GM13976 (cell line): Measurements from ENCODE around the gene COX6A2.
"Not testable (repeated sequence)": the region's sequence is repeated elsewhere in the genome, so short reads cannot be mapped to it uniquely, and the experiment has no call there.

Experiments used
- DNase-seq: peaks from one replicate; pipeline ENCODE4 v3.0.0; 2012; ENCODE audit warnings: low spot score
- in situ Hi-C: fragments of 300-500 bp; cut with MboI; formaldehyde crosslinking; loops from one replicate; pipeline ENCODE4 v1.12.0; 2022; ENCODE audit warnings: low sequenced_read_pairs, mixed read lengths, inconsistent platforms; ENCODE audit not compliant: unreplicated experiment
- TF ChIP-seq, protein P1 (sequence below): IDR thresholded peaks from 2 replicates; pipeline ENCODE4 v1.5.1; 2012; ENCODE audit warnings: borderline replicate concordance, mild to moderate bottlenecking; ENCODE audit not compliant: insufficient read depth; ENCODE audit errors: extremely low read depth, missing control alignments, control extremely low read depth

Gene COX6A2

DNA sequence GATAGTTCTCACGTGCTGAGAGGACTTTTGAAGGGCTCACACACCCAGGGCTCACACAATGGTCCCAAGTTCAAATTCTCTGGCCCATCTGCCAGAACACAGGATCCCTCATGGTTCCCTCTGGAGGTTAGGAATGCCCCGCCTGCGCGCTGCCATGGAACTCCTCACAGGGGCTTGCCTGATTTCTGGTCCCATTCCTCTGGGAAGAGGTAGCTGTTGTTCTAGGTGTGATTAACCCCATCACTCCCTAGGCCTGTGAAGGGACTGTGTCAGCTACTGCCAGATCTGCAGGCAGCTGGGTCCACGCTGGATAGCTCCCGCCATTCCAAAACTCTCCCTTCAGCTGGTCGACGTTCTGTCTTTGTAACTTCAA, 28.8 kb upstream of the COX6A2 start:
- TF ChIP-seq, protein P1, sequence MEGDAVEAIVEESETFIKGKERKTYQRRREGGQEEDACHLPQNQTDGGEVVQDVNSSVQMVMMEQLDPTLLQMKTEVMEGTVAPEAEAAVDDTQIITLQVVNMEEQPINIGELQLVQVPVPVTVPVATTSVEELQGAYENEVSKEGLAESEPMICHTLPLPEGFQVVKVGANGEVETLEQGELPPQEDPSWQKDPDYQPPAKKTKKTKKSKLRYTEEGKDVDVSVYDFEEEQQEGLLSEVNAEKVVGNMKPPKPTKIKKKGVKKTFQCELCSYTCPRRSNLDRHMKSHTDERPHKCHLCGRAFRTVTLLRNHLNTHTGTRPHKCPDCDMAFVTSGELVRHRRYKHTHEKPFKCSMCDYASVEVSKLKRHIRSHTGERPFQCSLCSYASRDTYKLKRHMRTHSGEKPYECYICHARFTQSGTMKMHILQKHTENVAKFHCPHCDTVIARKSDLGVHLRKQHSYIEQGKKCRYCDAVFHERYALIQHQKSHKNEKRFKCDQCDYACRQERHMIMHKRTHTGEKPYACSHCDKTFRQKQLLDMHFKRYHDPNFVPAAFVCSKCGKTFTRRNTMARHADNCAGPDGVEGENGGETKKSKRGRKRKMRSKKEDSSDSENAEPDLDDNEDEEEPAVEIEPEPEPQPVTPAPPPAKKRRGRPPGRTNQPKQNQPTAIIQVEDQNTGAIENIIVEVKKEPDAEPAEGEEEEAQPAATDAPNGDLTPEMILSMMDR: no peak
- DNase-seq: no peak
- in situ Hi-C loops: loop anchor here (10.0 kb wide), 1 partner anchor 408 kb away; no protein-coding TSS in a partner anchor

DNA sequence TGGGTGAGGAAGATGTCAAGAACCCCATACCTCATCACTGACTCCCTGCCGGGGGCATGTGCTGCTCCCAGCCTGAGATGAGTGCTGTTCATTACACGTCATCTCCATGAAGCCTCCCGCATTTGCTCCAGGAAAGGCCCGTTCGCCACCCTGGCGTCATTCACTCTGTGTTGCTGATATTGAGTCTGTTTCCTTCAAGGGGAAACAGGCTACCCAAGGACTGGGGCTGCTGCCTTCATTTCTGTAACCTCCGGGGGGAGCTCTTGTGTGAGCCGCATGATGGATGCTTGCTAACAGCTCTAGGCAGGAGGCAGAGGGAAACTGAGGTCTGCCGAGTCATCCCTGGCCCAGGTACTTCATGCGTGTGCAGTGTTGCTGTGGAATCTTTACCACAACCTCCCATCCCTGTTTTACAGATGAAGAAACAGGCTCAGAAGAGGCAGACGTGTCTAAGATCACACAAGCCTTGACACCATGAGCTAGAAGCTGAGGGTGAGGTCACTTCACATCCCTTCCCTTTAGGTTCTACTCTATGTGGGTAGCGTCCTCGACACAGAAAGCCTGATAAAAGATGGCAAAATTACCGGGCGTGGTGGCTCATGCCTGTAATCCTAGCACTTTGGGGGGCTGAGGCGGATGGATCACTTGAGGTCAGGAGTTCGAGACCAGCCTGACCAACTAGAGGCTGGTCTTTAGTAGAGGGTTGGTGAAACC, 27.6 kb upstream of the COX6A2 start:
- no peak for DNase-seq
- TF ChIP-seq, protein P1: peak; percentile 45
- in situ Hi-C loops: loop anchor here (10.0 kb wide), 1 partner anchor 409 kb away; no protein-coding TSS in a partner anchor

DNA sequence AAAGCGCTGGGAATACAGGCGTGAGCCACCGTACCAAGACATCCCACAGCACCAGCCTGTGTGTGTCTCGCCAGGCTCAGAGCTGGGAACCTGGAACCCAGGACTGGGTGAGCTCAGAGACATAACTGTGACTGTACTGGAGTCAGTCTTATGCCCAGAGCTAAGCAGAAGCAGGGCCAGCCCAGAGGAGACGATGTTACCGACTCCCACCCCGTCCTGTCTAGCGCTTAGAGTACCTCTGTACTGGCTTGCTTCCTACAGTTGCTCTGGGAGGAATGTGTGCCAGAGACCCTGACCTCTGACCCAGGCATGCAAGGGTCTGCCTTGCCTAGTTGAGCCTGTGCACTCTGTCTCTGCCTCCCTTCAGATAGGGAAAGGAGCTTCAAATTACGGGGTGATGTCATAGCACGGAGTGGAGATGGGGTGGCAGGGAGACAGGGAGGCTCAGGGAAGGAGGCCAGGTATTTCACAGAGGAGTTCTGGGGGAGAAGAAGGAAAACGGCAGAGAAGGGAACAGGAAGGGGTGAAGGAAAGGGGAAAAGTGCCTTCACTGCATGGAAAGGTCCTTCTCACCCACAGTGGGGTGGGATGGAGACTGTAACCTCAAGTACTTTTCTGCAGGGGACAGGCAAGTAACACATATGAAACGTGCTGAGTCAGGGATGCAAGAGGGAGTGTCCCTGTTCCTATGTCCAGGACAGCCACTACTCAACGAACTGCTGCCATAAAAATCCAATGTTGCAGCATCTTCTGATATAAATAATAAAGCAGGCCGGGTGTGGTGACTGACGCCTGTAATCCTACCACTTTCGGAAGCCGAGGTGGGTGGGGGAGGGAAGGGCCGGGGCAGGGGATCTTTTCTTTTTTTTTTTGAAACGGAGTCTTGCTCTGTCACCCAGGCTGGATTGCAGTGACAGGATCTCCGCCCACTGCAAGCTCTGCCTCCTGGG, 25.4 kb upstream of the COX6A2 start:
- TF ChIP-seq, protein P1: no peak
- no peak for DNase-seq
- in situ Hi-C loops: loop anchor here (10.0 kb wide), 1 partner anchor 411 kb away; no protein-coding TSS in a partner anchor

- DNase-seq: no peak
- TF ChIP-seq, protein P1: no peak
- in situ Hi-C loops: loop anchor here (10.0 kb wide), 1 partner anchor 412 kb away; no protein-coding TSS in a partner anchor
Observed at GRCh38 chr16:31452631-31453106, 24.5 kb upstream of the COX6A2 start.

DNA sequence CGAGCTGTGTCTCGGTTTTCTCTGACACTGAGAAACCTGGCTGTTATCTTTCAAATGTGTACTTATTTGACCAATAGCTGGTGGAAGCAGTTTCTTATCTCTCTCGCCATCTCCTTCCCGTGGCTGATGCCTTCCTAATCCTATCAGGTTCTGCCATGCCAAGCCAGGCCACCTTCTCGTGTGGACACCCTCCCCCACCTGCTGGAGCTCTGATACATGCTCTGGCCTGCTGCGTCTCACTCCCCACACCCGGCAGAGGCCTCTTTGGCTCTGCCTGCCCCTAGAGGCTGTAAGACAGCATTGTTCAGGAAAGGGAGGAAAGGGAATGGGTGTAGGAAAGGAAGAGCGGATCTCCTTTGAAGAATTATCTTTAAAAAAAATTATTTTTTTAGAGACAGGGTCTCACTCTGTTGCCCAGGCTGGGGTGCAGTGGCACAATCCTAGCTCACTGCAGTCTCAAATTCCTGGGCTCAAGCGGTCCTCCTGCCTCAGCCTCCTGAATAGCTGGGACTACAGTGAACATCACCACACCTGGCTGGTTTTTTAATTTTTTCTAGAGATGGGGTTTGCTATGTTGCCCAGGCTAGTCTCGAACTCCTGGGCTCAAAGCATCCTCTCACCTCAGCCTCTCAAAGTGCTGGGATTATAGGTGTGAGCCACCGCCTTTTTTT, 23.7 kb upstream of the COX6A2 start:
- no peak for DNase-seq
- TF ChIP-seq, protein P1: peak; percentile 31
- in situ Hi-C loops: loop anchor here (10.0 kb wide), 1 partner anchor 413 kb away; no protein-coding TSS in a partner anchor

DNA sequence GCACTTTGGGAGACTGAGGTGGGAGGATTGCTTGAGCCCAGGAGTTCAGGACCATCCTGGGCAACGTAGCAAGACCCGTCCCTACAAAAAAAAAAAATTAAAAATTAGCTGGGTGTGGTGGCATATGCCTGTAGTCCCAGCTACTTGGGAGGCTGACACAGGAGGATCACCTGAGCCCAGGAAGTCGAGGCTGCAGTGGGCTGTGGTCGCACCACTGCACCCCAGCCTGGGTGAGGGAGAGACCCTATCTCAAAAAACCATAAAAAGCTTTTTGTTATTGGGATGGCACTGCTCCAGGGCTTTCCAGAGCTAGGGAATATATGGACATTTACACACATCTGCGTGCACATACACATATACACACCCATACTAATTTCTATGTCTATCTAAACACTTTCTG, 23.0 kb upstream of the COX6A2 start:
- in situ Hi-C loops: loop anchor here (10.0 kb wide), 1 partner anchor 414 kb away; no protein-coding TSS in a partner anchor
- DNase-seq: no peak

GRCh38 chr16:31445931-31446330, 17.8 kb upstream of the COX6A2 start:
- in situ Hi-C loops: loop anchor here (25.0 kb wide), 1 partner anchor 459 kb away; the partner anchor contains the start of gene HSD3B7
- DNase-seq: not testable (repeated sequence)

More for the DNA sequence above, 23.0 kb upstream of the COX6A2 start:
- TF ChIP-seq, protein P1: no peak
